HK-2 (cell line): ENCODE measurements around the gene LRRC32.

Experiments
- DNase-seq: peaks from one replicate; pipeline ENCODE4 v3.0.0-alpha.2; 2018; ENCODE audit not compliant: unreplicated experiment

LRRC32 gene

DNA sequence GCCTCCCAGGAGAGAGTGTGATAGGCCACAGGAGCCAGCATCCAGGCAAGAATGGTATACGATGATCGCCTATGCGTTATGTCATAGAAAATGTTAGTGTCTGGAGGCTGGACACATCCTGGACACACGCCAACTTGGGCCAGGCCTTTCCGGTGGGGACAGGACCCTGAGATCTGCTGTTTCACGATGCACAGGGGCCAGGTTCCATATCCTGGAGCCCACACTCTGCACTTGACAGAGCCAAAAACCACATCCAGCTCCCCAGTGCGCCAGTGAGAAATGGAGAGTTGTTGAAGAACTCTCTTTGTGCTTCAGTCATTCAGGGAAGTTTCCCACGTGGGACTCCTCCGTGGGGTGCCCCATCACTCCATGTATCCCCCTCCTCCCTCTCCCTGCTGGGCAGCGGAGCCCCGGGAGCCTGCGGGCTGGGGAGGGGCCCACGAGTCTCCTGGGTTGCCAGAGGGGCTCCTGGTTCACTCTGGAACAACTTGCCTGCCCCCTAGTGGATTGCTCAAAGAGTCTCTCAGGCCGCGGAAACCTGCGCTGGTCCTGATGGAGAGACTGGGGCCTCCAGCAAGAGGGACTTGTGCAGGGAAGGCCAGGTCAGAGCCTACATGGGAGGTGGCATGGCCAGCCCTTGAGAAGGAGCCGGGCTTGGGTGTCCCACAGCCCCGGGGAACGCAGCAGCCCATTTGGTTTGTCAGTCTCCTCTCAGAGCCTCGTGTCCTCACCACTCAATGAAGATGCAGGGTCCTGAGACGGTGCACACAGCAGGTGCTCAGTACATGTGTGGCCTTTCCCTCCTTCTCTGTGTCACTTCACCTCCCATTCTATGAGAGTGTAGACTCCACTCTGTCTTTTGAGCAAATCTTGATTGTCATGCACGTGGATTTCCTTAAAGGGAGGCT lies 10.2 kb upstream of the LRRC32 start:
- DNase-seq, result peak; percentile 53

DNA sequence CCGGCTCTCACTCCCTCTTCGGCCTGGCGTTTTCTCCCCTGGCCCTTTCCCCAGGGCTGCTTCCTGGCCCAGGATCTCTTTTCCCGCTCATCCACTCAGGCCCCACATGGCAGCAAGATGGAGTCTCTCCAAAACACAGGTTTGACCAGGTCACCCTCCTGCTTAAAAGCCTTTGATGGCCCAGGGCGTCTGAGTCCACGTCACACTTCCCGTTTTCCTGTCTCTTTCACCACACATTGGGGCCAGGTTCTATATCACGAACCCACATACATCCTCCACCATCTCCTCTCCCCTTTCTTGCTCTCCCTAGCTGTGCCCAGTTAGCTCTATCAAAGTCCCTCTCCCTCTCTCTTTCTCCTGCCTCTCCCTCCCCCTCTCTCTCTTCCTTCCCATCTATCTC lies 7.8 kb upstream of the LRRC32 start:
- no peak for DNase-seq

DNA sequence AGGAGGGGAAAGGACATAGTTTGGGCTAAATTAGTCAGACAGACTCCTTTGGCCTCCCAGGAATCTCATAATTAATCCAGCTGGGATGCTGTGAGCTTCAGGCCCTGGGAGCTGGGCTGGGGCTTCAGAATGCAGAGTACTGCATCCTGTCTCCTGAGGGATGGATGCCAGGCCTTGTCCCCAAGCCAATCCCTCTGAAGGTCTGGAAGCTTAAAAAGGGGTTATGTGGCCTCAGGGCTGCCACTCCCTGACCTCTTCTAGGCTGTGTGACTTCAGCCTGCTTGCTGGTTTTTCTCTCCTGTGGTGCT lies 6.9 kb upstream of the LRRC32 start:
- DNase-seq, result no peak

- DNase-seq, result no peak
Observed at GRCh38 chr11:76676636-76677457, 6.3 kb upstream of the LRRC32 start.

- peak; percentile 66 for DNase-seq
Observed at GRCh38 chr11:76674517-76675400, 4.2 kb upstream of the LRRC32 start.

DNA sequence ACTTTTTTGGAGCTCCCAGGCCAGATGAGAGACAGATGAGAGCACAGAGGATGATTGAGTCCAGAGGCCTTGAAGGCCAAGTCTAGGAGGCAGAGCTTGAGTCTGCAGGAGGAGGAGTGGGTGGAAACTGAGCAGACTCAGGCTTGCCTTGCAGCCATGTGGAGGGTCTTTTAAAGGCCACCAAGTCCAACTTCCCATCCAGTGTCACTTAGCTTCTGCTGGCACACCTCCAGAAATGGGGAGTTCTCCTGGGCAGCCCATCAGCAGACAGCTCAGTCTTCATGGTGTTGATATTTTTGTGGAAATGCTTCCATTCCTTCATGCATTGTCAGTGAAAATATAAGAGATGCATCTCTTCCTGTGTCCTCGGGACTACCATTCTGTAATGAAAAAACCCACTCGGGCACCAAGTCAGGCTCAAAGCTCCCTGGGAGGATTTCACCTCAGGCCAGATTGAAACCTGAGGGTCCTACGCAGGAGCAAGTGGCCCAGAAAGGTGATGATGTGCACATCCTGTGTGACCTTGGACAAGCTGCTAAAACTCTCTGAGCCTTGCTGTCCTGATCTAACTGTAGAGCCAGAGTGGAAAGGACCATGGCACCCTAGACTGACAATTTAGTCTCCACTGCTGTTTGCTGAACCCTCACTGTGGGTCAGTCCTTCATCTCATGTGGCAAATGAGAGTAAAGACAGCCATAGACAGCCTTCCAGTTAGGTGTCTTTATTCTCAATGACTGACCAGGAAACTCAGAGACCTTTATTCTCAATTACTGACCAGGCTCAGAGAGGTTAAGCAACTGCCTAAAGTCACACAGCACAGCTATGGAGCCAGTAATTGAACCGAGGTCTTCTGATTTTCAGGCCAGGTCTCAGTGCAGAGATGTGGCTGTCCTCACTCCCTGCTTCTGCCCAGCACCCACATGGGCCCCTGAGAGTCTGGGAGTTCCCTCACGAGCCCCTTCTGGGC lies 2.9 kb upstream of the LRRC32 start:
- DNase-seq, result no peak

GRCh38 chr11:76672431-76673175 lies 2.1 kb upstream of the LRRC32 start:
- DNase-seq, result peak; percentile 37

GRCh38 chr11:76671626-76672309 lies 1.2 kb upstream of the LRRC32 start:
- no peak for DNase-seq

DNA sequence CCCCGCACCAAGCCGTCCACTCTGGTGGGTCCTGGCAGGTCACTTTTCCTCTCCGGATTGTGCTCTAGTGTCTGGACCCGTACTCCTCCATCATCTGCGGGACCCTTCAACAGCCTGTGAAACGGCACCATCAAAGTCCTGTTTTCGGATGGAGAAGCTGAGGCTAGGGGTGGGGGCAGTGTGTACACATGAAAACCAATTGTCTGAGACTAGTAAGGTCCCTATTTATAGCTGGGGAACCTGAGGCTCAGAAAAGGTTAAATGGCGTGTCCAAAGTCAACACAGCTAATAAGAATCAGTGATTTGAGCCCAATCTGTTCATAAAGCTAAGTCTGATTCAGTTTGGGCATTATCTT lies 668 bp upstream of the LRRC32 start:
- no peak for DNase-seq

GRCh38 chr11:76669901-76670484 lies 554 bp downstream of the LRRC32 start:
- DNase-seq, result peak; percentile 43

- DNase-seq, result no peak
Observed at GRCh38 chr11:76668362-76669155, 2.0 kb downstream of the LRRC32 start.

GRCh38 chr11:76667856-76668255 lies 2.7 kb downstream of the LRRC32 start:
- no peak for DNase-seq

- no peak for DNase-seq
Observed at GRCh38 chr11:76667271-76667818, 3.2 kb downstream of the LRRC32 start.

DNA sequence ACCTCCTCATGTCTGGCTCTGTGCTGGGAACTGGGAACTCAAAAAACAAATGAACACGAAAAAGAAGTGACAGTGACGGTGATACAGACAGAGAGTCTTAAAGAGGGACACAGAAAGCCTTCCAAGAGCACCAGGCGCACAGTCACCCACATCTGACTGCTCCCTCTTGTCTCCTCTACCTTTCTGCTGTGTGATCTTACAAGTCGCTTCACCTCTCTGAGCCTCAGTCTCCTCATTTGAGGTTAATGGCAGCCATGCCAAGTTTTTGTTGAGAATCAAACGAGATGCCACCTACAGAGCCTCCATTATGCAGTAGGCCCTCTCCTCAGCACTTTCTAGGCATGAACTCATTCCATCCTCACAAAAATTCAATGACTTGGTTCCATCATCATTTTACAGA lies 3.7 kb downstream of the LRRC32 start:
- DNase-seq, result no peak

- peak; percentile 24 for DNase-seq
Observed at GRCh38 chr11:76666408-76666807, 4.1 kb downstream of the LRRC32 start.

DNA sequence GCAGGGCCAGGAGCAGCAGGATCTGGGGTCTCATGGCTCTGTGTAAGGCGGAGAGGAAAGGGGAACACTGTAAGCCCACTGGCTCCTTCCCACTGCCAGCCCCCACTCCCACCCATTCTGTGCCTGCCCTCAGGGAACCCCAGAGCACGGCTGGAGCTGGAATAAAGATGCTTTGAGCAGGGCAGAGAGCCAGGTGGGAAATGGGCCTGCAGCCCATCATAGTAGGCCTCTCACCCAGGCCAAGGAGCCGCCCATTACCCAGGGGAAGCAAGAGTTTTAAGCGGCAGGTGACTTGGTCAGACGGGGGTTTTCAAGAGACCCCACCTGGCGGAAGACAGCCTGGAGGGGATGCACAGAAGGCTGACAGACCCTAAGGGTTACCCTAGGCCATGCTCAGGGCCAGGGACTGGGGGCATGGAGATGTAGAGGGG lies 4.6 kb downstream of the LRRC32 start:
- DNase-seq, result no peak

DNA sequence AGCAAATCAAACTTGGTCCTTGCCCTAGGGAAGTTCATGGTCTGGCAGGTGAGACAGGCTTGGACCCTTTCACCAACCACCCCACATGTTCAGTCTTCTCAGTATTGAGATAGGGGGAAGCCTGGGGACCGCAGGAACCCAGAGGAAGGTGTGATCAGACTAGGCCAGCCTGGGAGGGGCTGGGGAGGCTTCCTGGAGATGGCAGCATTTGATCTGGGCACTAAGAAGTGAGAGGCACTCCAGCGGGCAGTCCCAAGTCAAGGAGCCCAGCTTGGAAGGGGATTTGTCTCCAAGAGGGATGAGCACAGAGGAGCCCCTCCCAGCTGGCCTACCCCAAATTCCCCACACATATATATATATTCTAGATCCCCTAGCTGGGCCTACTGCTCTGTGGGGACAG lies 5.4 kb downstream of the LRRC32 start:
- no peak for DNase-seq

DNA sequence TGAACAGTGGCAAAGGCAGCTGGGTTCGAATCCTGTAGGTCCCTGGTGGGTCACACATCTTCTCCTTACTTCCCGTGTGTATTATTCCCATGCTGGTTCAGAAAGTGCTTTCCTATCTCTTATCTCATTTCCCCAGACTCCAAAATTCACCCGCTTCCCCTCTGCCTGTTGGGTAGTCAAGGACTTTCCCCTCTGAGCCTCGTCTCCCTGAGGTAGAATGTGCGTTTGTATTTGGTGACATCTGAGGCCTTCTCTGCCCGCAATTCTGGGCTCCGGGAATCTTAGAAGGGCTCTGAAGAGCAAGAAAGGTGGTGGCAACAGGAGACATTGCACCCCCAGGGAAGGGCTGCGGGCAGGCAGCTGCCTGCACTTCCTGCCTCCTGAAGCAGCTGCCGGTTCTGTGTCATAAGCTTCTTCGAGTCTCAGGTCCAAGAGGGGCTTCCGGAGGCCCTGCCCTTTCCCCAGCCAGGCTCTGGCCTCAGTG lies 5.9 kb downstream of the LRRC32 start:
- no peak for DNase-seq
